MV-4-11 (cell line): ENCODE results near the gene ZNF366.

Source experiments
- DNase-seq: peaks from one replicate; lab custom pipeline; 2025; lab: John Stamatoyannopoulos, UW

Gene ZNF366

DNA sequence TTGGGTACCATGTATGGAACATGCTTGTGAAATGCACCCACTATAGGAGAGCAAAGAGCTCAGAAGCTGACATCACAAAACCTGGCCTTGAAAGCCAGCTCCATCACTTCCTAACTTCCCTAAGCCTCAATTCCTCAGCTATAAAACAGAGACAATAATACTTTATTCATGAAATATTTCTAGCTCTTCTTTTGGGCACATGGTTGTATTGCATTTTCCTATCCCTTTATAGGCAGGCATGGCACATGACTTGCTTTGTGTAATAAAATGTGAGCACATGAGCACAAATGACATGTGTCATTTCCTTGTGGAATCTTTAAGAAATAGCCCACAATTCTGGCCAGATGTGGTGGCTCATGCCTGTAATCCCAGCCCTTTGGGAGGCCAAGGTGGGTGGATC, 18.5 kb downstream of the ZNF366 start:
- no peak for DNase-seq

DNA sequence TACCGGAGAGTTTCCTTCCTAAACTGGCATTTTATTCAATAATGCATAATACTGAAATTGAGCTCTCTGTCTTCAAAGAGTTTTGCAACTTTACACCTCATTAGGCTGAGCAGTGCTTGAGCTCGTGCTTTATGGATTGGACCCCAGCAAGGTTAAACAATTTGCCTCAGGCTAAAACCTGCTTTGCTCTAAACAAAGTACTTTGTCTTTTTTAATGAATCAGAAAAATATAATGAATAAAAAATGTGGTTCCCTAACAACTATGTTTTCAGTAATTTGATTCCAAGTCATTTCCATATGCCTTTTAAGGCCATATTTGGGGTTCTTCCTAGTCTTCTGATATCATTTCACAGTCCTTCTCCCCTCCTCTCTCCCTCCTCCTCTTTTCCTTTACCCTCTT, 20.0 kb downstream of the ZNF366 start:
- DNase-seq: no peak

GRCh38 chr5:72486371-72486770, 20.8 kb downstream of the ZNF366 start:
- no peak for DNase-seq

GRCh38 chr5:72485430-72485974, 21.7 kb downstream of the ZNF366 start:
- DNase-seq: no peak

DNA sequence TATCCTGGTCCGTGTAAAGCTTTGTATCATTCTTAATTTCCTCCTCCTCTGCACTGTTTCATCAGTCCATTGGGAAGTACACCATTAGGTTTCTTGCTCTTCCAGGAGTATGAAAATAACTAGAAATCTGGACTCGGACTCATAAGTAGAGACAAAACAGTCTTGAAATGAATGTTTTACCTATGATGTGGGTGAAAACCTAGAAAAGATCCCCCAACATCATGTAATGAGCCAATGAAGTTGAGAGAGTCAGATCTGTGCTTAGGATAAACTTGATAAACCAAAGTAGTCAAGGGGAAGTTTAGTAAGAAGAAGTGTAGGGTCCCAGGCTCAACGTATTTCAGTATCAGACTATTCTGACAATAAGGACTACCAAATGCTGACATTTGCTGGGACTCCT, 25.2 kb downstream of the ZNF366 start:
- no peak for DNase-seq

- no peak for DNase-seq
These were observed 26.4 kb downstream of the ZNF366 start for GRCh38 chr5:72480841-72481240.

DNA sequence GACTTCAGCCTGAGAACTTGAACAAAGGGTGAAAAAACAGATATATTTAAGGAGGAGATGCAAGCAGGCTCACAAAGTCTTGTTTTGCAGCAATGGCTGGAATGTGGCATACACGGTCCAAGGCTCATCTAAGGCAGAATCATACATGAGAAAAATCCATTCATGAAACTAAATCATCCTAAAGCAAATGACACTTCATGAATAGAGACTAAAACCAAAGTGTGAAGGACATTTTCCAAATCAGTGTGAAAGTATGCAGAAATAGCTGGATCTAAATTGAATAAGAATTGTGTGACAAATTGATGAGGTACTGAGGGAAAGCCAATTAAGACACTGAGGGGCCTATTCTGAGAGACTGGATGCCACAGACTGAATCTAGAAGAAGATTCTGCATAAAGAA, 27.3 kb downstream of the ZNF366 start:
- no peak for DNase-seq

DNA sequence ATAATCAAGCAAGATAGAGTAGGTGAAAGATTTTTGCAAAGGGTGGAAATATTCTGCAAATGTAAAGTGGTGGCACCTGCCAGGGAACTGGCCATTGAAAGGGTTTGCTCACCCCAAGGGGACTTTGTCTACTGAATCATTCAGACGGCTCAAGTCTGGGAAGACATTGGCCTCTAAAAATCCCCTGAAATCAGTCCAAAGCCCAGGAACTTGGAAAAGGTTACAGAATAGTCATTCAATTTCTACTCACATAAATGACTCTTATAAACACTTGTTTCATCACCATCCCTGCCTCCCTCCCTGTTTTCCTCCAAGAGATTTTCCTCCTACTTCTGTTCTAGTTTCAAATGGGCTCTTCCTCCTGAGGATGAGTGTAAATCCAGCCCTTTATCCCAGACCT, 28.5 kb downstream of the ZNF366 start:
- DNase-seq: no peak

DNA sequence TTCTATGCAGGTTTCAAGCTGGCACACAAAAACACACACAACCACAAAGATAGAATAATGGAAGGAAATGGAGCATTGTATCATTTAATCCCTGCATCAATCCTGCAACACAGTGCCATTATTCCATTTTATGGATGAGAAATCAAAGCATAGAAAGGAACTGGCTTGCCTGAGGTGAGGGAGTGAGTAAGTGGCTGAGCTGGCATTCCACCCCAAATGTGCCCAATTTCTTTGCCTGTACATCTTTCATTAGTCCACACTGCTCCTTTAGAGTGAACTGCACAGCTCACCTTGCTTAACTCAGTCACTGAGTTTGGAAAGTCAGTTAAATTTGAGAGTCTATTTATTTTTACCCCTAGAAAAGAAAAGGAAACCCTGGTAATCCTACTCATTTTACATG, 28.9 kb downstream of the ZNF366 start:
- DNase-seq: no peak

DNA sequence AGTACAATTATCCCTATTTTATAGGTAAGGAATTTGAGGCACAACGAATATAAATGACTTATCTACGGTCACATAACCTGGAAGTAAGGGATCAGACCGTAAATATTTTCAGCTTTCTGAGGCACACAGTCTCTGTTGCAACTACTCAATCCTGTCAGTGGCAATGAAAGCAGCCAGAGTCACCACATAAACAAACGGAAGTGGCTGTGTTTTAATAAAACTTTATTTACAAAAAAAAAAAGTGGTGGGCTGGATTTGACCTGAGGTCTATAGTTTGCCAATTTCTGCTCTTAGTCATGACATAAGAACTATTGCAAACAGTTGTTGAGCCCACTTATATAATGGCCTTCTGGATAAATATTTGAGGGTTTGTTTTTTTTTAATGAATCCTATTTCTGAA, 29.6 kb downstream of the ZNF366 start:
- no peak for DNase-seq

DNA sequence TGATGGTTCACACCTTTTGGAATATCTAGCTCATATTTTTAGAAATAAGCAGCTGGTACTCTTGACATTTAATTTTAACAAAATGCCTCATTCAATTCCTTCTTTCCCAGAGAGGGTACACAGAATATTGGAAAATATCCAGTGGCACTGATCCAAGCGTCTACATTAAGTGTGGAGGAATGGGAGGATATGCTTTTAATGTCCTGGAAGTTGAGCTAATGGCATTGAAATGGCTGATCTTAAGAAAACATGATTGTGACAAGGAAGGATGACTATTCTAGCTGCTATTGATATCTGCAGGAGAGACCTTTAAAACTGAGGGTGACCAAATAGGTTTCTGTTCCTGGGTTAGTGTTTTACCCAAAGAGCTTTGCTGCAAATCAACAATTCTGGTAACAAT, 30.0 kb downstream of the ZNF366 start:
- DNase-seq: no peak

DNA sequence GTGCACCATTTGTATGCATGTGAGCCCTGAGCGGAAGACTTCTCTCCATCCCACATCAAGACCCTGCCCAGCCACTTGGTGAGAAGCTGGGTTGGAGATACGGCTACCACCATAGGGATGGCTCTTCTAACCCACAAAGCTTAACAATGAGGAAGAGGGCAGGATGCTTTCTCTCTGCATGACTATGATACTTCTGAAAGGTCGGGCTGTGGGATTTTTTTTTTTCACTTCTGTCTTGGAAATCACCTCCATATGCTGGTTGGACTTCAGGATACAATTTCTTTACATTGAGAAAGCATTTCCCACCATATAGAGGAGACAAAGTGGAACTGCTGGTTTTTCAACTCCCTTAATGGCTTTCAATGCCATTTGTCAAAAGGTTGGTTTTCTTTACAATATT, 30.5 kb downstream of the ZNF366 start:
- DNase-seq: peak; percentile 82

DNA sequence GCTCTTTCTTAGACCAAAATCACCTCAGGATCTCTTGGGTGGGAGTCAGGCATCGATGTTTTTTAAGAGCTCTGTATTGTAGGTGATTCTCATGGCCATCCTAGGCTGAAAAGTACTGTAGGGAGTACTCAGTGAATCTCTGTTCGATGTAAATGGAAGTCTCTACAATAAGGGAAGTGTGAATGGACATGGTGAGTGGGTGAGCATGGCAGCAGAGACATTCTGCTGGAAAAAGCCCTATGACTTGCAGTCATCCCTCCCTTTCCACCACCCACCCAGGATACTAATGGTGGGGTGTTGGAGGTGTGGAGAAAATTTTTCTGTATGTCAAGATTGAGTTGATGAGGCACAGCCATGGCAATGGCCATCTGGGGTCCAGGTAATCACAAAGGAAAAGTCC, 30.9 kb downstream of the ZNF366 start:
- peak; percentile 31 for DNase-seq

DNA sequence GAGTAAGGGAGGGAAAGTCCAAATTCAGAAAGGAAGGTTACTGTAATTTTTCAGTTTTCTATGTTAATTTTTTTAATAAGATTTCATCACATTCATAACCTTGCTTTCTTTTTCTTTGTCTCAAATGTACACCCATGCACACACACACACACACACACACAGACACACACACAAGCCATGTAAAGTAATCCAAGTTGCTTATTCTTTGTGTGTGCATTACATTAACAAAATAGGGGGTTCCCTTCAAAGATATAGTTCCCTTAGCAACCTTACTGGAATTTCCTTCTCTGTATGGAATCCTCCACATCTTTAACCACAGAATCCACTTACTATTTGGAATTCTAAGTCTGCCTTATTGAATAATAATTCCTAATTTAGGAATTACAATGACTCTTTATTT, 32.7 kb downstream of the ZNF366 start:
- no peak for DNase-seq

- no peak for DNase-seq
These were observed 33.1 kb downstream of the ZNF366 start for GRCh38 chr5:72474046-72474500.

- DNase-seq: peak; percentile 92
These were observed 34.4 kb downstream of the ZNF366 start for GRCh38 chr5:72472666-72473422.

DNA sequence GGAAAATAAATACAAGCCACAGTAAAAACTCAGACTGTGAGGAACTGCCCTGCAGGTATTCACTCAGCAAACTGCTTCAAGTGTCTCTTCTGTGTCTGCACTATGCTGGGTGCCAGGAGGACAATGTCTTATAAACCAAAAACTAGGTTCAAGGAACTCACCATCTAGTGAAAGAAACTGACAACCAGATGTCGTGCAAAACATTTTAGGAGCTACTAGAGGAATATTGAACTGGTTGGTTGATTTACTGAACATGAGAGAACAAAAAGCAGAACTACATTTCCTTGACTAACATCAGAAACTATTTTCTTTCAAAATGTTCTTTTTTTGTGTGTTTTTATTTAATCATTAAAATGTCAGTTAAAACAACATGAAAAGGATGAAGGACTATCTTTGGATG, 35.2 kb downstream of the ZNF366 start:
- DNase-seq: peak; percentile 82

GRCh38 chr5:72470826-72471225, 36.4 kb downstream of the ZNF366 start:
- no peak for DNase-seq

DNA sequence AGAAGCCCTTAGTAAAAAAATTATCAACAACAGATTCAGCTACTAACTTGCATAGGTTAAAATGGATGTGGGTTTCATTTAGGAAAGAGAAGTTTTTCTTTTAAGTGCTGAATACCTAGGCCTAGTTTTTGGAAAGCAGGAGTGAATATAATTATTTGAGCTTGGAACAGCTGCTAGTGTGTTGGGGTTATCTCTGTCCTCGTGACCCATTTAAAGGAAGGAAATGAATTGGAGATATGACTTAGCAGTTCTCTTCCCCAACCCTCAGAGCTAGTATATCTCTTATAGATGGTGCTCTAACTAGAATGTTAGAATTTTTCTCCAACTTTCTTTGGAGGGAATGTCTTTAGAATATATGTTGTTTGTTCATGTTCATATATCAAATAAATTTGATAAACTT, 38.6 kb downstream of the ZNF366 start:
- DNase-seq: peak; percentile 54

- DNase-seq: peak; percentile 87
These were observed 39.2 kb downstream of the ZNF366 start for GRCh38 chr5:72468024-72468423.

DNA sequence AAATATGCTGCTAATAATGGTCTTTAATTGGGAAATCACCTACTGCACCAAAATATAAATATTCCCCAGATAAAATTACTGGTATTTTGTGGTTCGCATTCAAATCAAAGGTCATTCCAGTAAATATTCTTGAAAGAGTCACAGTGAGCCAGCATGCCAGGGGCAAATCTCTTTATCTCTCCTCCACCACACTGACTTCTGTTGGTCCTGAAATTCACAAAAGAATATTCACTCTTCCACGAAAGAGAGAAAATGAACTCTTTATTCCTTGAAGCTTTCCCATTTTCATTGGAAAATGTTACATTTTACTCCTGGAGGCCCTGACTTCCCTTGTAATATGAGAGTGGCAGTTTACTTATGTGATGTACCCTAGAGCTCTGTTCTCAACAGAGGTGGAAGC, 39.7 kb downstream of the ZNF366 start:
- DNase-seq: no peak

- peak; percentile 97 for DNase-seq
These were observed 41.3 kb downstream of the ZNF366 start for GRCh38 chr5:72465601-72466563.

- DNase-seq: no peak
These were observed 42.1 kb downstream of the ZNF366 start for GRCh38 chr5:72465066-72465465.
